Epithelial cell of esophagus (primary cell): ENCODE data around the gene AHRR.

Source experiments
- DNase-seq: peaks from one replicate; pipeline ENCODE4 v3.0.0; 2010; ENCODE audit warnings: low read depth
- H3K4me3 ChIP-seq: 2 replicates; pipeline ENCODE4 v1.5.1; 2011; ENCODE audit warnings: mild to moderate bottlenecking, low read length, control low read depth
- CTCF ChIP-seq: IDR thresholded peaks from 2 replicates; pipeline ENCODE4 v1.5.1; 2011; ENCODE audit warnings: low read depth, mild to moderate bottlenecking, low read length, control low read depth, inconsistent platforms; ENCODE audit not compliant: insufficient read depth; ENCODE audit errors: missing control alignments

Gene AHRR

GRCh38 chr5:333945-334344 lies 12.4 kb downstream of the AHRR start:
- no peak for DNase-seq
- no peak for TF ChIP-seq CTCF
- no peak overlapping the region for H3K4me3 ChIP-seq

GRCh38 chr5:334903-335739 lies 13.6 kb downstream of the AHRR start:
- no peak for TF ChIP-seq CTCF
- no peak overlapping the region for H3K4me3 ChIP-seq
- no peak for DNase-seq

- no peak for TF ChIP-seq CTCF
- DNase-seq, result no peak
- H3K4me3 ChIP-seq, result no peak overlapping the region
Measured at GRCh38 chr5:335740-336038, 14.2 kb downstream of the AHRR start.

GRCh38 chr5:337563-338130 lies 16.1 kb downstream of the AHRR start:
- peak; percentile 59 for TF ChIP-seq CTCF
- H3K4me3 ChIP-seq, result no peak overlapping the region
- DNase-seq, result peak; percentile 56

- no peak for DNase-seq
- H3K4me3 ChIP-seq, result no peak overlapping the region
- TF ChIP-seq CTCF, result no peak
Measured at GRCh38 chr5:342501-343460, 21.3 kb downstream of the AHRR start.

- peak; percentile 47 for DNase-seq
- no peak for TF ChIP-seq CTCF
- peak overlapping the region; percentile 7 for H3K4me3 ChIP-seq
Measured at GRCh38 chr5:343461-344401, 22.2 kb downstream of the AHRR start.
